ENCODE measurements around the gene CYP26C1.
A peak's percentile ranks its signal among the peaks of the same experiment; 100 is the strongest.

The CYP26C1 gene

DNA sequence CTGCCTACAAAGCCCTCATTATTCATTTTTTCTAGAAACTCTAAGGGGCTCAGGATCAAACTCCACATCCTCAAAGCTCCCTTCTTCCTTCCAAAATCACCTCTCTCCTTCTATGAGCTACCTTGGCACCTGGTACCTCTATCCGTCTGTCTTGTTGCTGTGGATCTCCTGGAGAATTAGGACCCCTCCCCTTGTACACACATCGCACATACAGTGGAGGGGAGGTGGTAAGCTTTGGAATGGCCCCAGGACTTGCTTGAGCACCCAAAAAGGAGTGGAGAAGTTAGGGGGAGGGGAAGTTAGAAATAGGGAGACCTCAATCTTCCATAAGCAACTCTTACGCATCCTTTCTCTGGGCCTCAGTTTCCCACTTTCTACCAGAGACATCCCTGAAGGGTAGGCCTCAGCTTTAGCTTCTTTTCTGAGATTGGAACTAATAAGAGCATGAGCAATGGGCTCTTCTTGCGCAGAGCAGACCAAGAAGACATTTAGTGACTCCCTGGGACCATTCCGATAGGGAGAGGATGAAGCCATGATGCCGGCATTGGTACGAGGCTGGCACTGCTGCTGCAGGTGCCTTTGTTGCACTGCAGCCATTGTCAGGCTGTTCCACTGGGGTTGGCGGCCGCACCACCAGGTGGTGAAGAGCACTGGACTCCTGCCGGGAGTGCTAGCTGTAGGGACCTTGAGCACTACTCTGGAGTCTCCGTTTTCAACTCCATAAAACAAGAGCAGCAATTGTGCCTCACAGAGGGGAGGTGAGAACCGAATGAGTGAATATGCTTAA lies 4.5 kb downstream of the CYP26C1 start:
- no peak for DNase-seq

GRCh38 chr10:93065675-93066543 lies 5.3 kb downstream of the CYP26C1 start:
- DNase-seq: no peak

GRCh38 chr10:93066544-93066913 lies 5.9 kb downstream of the CYP26C1 start:
- no peak for DNase-seq

DNA sequence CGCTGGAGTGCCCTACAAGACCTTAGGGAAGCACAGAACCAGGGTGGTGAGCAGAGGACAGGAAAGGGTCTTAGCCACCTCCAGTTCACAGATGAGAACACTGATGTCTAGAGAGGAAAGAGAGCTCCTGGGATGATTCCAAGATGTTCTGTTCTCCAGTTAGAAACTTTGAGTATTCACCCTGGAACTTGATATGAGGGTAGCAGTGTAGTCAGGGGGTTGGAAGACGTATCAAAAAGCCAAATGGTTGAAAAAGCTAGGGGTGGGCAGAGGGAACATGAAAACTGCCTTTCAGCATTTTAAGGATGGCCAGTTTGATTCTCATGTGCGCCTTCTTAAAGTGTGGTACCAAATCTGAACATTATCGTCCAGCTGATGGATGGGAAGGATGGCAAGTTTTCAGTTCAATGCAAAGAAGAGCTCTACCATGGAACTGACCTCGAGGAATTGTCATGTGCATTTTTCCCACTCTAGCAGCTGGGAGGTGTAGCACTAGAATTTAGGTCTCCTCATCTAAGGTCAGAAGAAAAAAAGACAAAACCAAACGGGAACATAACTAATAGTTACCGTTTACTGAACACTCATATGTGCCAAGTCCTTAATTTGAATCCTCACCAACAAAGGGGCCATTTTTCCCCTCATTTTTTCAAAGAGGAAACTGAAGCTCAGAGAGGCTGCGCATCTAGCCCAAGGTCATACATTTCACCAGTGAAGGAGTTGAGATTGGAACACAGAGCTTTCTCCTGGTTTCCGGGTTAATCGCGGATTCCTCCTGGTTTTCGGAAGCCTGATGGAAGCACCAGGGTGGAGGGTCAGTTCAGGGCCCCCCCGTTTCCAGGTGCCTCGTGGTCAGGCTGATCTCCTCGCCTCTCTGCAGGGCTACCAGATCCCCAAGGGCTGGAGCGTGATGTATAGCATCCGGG lies 7.1 kb downstream of the CYP26C1 start:
- DNase-seq: no peak

DNA sequence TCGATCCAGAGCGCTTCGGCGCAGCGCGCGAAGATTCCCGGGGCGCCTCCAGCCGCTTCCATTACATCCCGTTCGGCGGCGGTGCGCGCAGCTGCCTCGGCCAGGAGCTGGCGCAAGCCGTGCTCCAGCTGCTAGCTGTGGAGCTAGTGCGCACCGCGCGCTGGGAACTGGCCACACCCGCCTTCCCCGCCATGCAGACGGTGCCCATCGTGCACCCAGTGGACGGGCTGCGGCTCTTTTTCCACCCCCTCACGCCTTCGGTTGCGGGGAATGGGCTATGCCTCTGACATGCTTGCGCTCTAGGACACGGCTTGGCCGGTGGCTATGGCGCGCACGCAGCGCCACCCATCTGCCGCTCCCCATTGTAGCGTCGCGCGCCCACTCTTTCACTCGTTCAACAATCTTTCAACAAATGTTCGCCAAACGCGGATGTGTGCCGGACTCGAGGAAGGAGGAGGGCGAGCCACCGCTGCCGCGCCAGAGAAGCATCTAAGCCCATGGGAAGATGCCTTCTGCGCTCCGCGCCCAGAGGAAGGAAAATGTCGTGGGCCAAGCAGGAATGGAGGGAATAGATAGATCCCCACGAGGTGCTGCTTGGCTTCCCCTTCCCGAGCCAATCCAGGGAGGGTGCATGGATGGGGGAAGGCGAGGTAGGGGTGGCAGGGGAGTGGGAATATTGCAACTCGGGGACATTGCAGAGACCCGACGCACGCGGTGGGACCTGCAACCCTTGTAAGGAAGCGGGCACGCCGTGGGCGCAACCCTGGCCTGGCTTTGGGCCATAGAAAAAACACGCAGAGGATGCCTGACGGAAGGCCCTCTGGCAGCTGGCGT lies 8.0 kb downstream of the CYP26C1 start:
- no peak for DNase-seq

DNA sequence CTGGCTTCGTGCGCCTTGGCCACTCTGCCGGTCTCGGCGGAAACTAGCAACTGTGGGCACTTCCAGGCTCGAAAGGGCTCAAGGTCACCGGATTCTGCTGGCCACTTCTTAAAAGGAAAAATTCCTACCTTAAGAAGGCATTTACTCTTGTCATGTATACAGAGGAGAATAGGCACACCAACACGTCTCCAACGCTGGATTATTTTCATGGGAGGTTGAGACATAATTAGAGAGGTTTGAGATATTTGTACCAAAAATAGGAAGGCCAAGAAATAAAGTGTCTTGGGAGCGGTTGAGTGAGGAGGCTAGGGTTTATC lies 8.6 kb downstream of the CYP26C1 start:
- DNase-seq: no peak

DNA sequence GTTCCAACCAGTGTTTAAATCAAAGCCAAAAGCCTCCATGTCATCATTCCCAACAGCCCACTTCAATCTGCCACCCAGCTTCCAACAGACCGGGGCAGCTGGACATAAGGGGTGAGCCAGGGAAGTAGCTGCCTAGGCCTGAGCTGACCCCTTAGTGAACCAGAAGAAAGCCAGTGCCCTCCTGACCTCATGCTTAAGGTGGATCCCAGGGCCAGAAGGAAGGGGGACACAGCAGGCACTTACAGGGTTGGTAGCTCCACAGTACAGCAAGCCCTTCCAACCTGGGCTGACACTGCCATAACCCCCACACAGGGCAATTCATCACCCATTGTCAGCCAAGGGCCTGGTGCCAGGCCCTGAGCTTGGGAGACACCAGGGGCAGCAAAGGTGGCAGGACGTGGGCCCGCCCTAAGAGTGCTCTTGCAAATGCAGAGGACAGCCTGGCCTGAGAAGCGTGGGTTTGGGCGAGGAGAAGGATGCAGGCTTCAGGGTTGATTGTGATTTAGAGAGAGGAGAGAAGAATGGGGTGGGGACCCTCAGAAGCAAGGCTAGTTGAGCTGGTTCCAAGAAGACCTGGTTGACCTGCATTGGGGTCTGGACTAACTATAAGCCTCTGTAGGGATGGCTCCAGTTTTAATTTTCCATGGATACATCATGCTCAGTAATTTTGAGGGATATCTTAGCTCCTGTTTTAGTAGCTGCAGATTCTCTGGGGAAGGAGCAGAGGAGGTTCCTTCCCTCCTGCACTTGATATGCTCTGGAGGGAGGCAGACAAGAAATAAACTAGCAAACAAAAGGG lies 10.0 kb downstream of the CYP26C1 start:
- DNase-seq: no peak

GRCh38 chr10:93071177-93071472 lies 10.5 kb downstream of the CYP26C1 start:
- no peak for DNase-seq

DNA sequence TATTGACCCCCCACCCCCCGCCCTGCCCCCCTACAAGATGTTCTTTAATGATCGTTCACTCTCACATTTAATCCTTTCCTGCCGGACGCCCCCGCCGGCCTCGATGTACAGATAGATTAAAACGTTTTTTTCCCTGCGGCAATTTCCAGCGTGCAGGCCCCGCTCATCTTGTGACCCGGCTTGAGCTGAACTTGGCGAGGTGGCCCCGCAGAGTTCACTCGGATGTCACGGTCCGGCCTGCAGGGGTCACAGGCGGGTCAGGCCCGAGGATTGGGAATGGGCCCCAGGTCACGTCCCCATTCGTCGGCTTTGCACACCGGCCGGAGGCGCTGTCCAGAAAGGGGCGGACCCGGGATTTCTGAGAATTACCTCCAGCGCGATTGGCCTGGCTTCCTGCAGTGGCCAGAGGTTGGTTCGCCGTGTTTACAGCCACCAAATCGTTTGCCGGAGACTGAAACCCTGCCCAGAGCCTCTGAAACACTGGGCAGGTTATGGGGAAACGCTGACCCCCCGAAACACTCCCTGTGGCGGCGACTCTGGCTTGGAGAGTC lies 11.2 kb downstream of the CYP26C1 start:
- DNase-seq: no peak

GRCh38 chr10:93072225-93072712 lies 11.7 kb downstream of the CYP26C1 start:
- no peak for DNase-seq

- no peak for DNase-seq
These were observed 12.3 kb downstream of the CYP26C1 start for GRCh38 chr10:93072713-93073538.

GRCh38 chr10:93073539-93074146 lies 13.0 kb downstream of the CYP26C1 start, which contains the start of gene CYP26A1:
TSS of gene CYP26A1 (plus strand) at chr10:93073893. CDS start at chr10:93073935, 42 bp downstream.
- DNase-seq: no peak

- peak in 1 of 2 donors; percentile 28 for DNase-seq
These were observed 13.6 kb downstream of the CYP26C1 start for GRCh38 chr10:93074147-93074596.

GRCh38 chr10:93074597-93075368 lies 14.2 kb downstream of the CYP26C1 start:
- no peak for DNase-seq

- no peak for DNase-seq
These were observed 15.0 kb downstream of the CYP26C1 start for GRCh38 chr10:93075369-93076221.

DNA sequence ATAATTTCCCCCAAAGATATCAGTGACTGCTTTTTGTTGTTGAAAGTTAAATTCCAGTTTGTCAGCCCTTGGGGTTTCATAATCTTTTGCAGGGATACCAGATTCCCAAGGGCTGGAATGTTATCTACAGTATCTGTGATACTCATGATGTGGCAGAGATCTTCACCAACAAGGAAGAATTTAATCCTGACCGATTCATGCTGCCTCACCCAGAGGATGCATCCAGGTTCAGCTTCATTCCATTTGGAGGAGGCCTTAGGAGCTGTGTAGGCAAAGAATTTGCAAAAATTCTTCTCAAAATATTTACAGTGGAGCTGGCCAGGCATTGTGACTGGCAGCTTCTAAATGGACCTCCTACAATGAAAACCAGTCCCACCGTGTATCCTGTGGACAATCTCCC lies 16.3 kb downstream of the CYP26C1 start:
- no peak for DNase-seq

GRCh38 chr10:93077860-93078337 lies 17.3 kb downstream of the CYP26C1 start:
- no peak for DNase-seq

All from bone marrow (tissue), 2 donors.